Measurements from ENCODE around the gene MEGF6. TPM values are rescaled to one million over a fixed set of nuclear protein-coding genes. Genes with fewer than 3 reads are reported as not detected.

The MEGF6 gene
- total RNA-seq, 1 experiment from 2014 or later: 4.7 TPM

DNA sequence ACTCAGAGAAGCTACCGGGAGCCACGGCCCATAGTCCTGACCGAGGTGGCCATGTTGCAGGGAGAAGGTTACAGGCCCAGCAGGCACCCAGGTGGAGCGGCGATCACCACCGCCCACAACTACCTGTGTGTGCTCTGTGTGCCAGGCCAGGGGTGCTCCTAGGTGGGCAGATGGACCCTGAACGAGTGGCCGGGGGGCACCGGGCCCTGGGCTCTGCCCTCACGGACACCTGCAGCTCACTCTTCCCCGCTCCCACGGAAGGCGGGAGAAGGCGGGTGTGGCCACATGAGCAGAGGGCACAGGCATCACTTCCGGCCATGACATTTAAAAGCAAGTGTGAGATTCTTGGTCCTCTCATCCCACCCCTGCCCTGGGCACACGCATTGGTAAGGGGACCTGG, 73.9 kb downstream of the MEGF6 start:
- no peak for DNase-seq (ENCODE audit: low read depth)

DNA sequence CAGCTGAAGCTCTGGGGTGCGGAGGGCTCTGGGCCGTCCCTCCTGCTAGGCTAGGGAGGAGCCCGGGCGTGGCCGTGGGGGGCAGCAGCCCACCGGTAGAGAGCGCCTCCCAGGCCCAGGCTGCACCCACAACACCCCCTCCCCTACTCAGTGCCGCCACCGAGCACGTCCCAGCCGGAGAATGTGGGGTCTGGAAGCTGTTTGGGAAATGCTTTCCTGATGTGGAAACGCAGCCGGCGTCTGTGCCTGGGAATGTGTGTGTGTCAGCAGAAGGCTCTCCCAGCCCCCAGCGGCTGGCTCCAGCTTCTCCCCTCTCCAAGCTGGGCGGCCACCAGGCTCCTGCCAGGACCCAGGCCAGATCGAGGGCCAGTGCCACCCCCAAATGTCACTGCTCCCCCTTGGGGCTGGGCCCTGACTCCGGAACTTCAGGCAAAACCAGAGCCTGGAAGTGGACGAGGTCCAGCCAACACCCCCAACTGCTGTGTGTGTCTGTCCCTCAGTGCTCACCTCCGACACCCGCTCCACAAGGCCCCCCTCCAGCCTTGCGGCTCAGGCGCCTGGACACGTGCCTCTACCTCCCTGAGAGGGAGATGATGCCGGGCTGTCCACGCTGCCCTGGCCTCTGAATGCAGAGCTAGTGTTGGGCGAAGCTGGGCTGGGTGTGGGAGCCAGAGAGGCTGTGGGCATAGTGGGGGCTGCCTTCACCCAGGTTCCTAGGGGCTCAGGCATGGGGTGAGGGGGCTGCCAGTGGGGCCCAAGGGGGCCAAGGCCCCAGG, 74.7 kb downstream of the MEGF6 start:
- DNase-seq (ENCODE audit: low read depth): no peak

DNA sequence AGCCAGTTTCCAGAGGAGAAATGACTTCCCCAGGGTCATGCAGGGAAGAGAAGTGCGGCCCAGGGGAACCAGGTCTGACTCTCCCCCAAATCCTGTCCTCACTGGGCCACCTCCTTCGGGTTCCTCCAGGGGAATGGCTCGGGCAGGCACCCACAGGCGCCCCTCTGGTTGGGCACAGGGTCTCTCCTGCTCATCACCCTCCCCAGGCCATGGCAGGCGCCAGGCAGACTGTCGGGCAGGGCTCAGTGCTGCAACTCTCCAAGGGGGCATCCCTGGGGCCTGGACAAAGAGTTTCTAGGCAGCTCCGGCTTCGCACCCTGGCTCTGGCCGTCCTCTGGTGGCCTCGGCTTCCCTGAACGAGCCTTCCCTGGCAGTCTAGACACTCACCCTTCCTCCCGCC, 75.6 kb downstream of the MEGF6 start:
- no peak for DNase-seq (ENCODE audit: low read depth)

DNA sequence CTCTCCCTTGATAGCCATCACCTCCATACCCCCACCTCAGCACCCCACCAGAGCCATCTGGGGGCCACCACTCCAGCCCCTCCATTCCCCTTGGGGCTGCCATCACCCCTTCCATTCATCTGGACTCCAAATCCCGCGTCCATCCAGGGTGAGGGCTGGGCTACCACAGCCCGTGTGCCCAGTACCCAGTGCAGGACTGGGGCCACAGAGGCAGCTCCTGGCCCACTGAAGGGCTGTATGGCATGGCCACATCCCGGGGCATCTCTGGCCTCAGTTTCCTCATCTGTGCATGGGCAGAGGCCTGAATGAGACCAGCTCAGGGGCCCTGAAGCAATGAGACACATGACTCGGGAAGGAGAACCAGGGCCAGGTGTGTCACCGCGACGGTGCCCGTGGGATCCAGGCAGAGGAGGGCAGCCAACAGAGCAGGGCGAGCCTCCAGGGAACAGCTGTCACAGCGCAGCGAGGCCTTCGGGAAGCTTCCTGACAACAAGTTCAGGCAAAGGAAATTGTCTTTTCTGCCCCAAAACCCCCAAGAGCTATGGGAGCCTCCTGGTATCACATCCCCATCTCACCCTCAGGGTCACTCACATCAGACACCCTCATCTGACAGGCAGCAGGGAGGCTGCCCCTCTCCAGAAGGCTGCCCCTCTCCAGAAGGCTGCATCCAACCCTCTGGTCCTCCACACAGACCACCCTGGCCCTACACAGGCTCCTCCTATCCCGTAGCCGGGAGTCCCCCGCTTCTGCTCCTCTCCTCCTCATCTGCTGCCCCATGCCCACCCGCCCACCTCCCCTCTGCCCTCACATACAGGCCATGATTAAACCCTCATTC, 76.3 kb downstream of the MEGF6 start:
- no peak for DNase-seq (ENCODE audit: low read depth)

DNA sequence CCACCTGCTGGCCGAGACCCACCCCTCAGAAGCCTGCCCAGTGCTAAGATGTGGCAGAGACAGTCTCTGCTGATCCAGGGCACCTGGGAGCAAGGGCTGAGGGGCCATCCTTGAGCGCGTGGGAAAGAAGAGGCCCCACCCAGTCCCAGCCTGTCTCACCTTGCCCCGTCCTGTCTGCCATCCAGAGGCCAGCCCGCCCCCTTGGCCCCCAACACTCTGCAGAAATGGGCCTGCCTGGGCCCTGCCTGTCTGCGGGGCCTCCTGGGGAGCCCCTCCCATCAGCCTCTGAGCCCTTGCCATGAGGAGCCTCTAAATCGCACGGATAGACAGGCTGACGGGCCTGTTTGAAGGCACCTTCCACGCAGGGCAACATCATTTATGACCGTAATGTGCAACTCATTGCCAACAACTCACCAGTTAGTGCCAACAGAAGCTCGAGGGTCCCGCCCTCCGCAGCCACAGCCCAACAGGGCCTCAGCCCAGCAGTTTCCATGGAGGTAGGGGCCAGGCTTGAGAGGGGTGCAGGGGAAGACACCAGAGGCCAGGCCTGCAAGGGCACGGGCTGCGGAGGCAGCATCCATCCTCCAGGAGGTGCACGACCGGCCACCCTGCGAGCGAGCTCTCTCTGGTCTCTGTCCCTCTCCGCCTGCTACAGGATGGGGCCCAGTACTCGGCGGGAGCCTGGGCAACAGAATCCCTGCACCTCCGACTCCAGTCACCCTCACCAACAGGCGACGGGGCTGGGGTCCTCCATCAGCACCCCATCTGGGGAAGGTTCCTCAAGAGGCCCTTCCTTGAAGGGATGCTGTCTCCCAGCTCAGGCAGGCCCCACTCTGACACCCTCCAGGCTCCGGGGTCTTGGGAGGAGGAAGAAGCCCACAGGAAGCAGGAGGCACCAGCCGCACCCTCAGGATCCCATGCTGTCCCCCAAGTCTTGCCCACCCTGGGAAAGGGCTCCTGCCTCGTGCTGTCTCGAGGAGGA, 78.0 kb downstream of the MEGF6 start:
- DNase-seq (ENCODE audit: low read depth): no peak

DNA sequence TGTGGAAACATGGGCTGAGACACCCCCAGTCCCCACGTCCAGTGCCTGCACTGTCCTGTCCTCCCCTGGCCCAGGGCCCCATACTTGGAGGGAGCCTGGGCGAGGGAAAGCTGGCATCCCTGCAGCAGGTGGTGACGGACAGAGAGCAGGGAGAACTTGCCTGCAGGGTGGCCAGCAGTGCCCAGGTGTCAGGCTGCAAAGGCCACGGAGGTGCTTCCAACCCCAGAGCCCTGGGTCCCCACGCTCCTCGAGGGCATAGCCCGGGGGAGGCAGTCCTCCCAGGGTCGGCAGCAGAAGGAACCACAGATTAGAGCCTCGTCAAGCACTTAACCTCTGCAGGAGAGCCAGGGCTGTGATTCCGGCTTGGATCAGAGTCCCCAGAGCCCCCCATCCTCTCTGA, 79.4 kb downstream of the MEGF6 start:
- no peak for DNase-seq (ENCODE audit: low read depth)

DNA sequence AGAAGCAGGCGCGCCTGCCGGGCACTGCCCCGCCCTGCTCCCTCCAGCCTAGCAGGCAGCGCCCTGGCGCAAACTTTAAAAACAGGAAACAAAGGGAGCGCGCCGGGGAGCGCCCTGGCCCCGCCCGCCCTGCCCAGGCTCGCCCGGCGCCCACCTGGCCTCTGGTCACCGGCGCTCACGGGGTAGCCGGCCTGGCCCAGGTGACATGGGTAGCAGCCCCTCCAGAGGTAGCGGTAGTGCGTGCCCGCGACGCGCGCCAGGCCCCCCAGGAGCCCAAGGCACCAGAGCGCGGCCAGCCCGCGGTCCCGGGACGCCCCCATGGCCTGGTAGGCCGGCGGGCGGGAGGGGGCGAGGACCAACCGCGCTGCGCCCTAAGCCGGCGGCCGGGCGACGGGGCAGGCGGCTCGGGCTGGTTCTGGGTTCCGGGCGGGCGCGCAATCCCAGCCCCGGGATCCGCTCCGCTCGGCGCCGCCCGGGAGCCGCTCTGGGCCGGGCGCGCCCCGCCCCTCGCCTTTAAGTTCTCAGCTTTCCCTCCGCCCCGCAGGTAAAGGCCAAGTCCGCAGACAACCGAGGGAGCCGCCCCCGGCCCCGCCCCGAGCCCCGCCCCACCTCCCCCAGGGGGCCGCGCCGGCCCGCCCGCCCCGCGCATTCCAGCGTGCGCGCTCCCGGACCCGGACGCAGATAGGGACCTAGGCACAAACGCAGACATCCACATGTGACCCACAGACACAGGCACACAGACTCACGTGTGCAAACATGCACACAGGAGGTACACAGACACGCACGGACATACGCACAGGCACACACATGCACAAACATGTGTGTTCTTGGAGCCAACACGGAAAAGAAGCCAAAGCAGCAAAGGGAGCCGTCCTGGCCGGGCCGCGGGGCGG, 80.1 kb downstream of the MEGF6 start:
- peak; percentile 68 for DNase-seq (ENCODE audit: low read depth)

DNA sequence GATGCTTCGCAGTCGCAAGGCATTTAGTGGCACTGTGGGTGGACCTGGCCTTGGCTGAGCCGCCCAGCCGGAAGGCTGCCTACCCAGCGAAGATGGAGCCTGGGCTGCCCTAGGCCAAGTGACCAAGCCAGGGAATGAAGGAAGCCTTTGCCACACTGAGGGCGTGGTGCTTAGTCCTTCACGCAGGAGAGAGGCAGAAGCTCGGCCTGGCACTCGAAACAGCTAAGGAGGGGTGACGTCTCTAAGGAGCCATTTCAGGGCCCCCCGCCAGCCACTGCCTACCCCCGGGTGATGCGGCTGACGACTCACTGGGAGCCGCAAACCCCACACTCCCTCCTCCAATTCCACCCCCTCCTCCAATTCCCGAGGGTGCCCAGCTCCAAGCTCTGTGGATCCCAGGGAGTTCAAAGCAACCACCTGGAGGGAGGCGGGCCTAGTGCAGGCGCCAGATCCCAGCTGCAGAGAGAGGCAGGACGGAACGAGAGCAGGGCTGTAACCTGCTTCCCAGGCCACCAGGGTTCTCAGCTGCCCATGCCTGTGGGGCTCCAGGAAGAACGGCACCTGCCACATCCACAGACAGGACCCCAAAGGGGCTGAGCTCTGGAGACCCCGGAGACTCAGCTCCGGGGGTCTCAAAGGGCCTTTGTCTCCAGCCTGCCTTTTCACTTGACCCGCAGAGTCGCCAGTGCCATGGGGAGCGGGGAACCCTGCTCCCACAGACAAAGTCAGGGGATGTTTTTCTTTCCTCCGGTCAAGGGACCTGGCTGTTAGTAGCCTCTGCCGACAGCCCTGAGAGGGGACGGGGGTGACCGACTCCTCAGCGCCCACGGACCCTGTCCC, 81.0 kb downstream of the MEGF6 start:
- peak; percentile 29 for DNase-seq (ENCODE audit: low read depth)

DNA sequence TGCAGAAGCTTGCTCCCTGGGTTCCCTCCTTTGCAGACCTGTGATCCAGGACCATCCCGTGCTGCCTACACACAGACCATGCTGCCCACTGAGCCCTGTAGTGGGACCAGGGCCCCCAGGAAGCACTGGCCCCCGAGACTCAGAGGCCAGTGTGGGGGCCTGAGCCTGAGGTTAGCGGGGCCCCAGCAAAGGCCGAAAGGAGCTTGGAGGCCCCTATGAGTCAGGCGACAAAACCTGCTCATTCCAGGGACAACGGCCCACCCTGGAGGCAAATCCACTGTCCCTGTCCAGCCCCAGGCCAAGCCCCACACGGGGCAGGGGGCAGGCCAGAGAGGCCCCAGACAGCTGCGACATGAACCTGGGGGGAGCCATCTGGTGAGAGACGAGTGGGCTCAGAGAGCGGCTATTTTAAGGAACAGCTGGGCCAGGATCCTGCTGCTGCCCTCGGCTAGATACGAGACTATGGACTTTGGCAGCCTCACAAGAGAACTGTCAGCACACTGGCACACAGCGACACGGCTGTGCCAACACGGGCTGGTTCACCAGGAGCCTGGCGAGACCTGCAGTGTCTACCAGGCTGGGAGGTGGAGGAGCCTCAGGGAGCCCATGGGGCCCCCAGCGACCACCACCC, 82.1 kb downstream of the MEGF6 start:
- DNase-seq (ENCODE audit: low read depth): peak; percentile 50

DNA sequence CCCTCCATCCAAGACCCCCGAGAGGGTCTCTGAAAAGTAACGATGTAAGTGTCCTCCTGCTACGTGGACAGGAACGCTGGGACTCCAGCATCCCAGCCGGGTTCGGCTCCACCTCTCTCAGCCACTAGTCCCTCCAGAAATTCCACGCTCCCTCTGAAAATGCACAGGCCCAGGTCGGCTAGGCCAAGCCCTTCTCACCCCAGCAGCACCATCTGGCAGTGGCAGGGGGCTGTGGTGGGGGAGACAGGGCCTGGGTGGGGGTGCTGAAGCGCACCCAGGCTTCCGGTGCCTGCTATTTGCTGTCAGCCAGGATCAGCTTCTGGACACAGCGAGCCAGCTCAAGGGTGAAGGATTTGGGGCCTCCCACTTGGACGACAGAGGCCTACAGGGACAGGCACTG, 83.5 kb downstream of the MEGF6 start:
- no peak for DNase-seq (ENCODE audit: low read depth)

DNA sequence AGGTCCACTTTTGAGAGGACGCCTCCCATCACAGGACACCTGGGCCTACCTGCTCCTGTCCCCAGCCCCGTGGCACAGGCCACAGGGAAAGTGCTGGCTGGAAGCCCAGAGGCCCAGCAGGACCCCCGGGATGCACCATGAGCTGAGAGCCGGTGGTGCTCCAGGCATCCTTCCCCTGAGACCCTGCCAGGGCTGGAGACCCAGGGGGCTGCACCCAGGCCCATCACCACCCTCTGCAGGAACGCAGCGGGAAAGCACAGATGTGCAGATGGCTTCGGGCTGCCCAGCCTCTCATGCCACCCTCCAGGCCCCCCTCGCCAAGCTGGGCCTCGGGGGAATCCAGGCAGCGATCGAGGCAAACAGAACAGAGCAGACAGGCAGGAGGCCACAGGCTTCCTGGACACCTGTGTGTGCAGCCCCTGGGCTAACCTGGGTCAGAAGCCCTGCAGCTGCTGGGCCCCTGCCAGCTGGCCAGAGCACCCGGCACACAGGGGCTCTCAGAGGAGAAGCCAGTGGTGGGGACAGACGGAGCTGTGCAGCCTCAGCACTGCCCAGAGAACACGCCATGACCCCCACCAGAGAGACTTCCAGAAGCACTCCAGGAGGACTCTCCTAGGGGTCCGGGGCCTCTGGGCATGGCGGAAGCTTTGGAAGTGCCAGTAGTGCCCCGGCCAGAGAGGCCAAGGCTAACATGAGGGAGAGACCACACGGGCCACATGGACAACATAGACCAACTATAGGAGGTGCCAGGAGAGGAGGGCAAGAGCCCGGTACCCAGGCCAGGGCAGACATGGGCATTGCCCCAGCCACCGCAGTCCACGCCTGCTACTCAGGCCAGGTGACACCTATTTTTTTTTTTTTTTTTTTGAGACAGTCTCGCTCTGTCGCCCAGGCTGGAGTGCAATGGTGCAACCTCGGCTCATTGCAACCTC, 85.5 kb downstream of the MEGF6 start:
- no peak for DNase-seq (ENCODE audit: low read depth)

DNA sequence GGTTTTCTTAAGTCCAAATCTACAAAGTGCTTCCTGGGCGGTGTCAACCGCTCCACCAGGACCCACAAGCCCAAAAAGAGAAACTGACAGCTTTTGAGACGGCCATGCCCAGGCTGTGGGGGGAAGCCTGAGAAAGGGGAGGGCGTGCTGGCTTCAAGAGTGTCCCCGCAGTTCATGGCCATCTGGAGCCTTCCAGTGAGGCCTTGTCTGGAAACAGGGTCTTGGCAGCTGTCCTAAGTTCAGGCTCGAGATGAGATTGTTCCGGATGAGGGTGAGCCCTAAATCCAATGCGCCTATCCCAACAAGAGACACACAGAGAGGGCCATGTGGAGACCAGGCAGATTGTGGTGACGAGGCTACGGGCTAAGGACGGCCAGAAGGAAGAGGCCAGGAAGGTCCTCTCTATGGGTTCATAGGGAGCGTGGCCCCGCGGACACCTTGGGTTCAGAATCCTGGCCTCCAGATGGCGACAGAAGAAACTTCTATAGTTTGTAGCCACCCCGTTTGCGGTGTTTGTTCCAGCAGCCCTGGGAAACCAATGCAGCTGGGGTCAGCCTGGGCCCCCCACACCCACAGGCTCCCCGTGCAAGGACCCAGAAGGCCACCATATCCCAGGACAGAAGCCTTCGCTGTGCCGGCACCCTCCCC, 86.6 kb downstream of the MEGF6 start:
- no peak for DNase-seq (ENCODE audit: low read depth)

DNA sequence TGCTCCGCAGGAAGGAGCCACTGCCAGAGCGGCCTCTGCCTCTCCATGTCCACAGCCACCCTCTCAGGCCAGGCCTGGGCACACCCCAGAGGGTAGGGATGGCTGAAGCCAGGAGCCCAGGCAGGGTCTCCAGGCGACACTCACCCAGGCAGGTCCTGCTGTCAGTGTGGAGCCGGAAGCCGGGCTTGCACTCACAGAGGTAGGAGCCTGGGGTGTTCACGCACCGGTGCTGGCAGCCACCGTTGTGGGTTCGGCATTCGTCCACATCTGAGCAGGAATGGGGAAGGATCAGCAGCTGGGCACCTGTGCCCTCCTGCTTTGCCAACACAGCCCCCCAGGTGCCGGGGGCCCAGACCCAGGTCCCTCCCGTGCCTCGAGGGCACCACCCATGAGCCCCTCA, 87.3 kb downstream of the MEGF6 start:
- DNase-seq (ENCODE audit: low read depth): no peak

DNA sequence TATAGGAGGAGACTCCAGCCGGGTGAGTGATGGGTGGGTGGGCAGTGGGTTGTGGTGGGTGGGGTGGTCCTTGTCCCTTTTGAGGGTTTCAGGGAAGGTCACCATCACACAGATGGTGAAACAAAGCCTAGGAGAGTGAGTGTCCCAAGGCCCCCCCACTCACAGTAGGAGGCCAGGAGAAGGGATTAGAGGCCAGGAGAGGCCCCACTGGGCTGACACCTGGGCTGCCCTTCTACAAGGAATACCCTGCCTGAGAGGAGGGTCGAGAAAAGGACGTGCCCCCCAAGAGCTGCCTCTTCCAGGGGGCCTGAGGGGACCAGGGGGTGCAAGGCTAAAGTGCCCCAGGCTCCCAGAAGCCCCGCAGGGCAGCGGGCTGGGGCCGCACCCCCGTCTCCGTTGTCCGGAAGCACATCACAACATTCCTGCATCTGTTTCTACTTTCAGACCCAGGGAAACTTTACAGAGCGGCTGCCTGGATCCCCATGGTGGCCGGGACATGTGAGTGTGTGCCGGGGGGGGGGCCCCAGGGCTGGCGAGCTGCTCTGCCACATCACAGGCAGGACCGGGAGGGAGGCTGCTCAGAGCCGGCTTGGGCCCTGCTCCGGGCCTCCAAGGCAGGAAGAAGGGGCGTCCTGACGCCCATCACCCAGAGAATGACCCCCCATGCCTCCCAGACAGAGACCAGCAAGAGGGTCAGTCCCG, 88.6 kb downstream of the MEGF6 start:
- peak; percentile 52 for DNase-seq (ENCODE audit: low read depth)

DNA sequence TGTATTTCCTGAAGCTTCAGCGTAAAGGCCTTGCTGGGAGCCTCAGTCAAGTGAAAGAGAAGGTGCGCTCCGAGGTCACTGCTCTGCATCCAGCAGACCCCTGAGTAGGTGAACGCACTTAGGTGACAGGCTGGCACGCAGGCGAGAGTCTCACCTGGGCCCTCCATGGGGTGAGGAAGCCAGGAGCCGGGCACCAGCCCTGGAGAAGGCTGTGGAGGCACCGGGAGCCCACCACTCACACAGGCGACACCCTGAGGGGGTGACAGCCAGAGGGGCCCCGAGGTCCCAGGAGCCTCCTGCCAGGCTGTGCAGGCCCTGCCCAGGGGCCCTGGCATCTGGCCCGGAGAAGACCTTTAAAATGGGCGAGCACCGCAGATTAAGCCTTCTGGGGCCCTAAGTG, 89.2 kb downstream of the MEGF6 start:
- no peak for DNase-seq (ENCODE audit: low read depth)

DNA sequence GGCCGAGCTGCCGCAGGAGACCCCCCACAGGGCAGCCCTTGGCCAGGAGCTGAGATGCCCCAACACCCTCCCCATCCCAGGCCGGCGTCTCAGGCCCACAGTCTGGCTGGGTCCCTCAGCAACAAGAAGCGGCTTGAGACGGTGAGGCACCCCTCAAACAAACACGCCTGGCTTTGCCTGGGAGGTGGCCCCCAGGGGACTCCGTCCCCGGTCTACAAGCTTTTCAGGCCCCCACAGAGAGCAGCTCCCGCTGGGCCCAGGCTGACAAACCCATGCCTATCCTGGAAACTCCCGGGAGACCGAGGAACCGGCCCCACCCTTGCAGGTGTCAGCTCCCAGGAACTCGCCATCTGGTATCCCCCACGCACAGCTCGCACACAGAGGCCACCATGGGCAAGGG, 89.9 kb downstream of the MEGF6 start:
- no peak for DNase-seq (ENCODE audit: low read depth)
